Medulla oblongata (tissue), 1 donor: Measurements from ENCODE around the gene PTPRO.
A peak's percentile ranks its signal among the peaks of the same experiment; 100 is the strongest.

ENCODE experiments used
- DNase-seq: peaks from one replicate; pipeline ENCODE4 v3.0.0-alpha.2; 2015; ENCODE audit errors: extremely low spot score

The PTPRO gene

GRCh38 chr12:15350643-15351042 is 28.3 kb downstream of the PTPRO start:
- DNase-seq = peak; percentile 23

GRCh38 chr12:15355766-15356165 is 33.5 kb downstream of the PTPRO start:
- no peak for DNase-seq

GRCh38 chr12:15356951-15357364 is 34.6 kb downstream of the PTPRO start:
- no peak for DNase-seq

GRCh38 chr12:15364221-15365160 is 42.2 kb downstream of the PTPRO start:
- DNase-seq = no peak

GRCh38 chr12:15368812-15369211 is 46.5 kb downstream of the PTPRO start:
- DNase-seq = no peak

- DNase-seq = no peak
Measured at GRCh38 chr12:15372352-15372751, 50.0 kb downstream of the PTPRO start.

GRCh38 chr12:15387772-15388171 is 65.5 kb downstream of the PTPRO start:
- no peak for DNase-seq

GRCh38 chr12:15389561-15389960 is 67.3 kb downstream of the PTPRO start:
- DNase-seq = no peak

GRCh38 chr12:15393037-15393436 is 70.7 kb downstream of the PTPRO start:
- DNase-seq = no peak

- no peak for DNase-seq
Measured at GRCh38 chr12:15393995-15394394, 71.7 kb downstream of the PTPRO start.

GRCh38 chr12:15404485-15404884 is 82.2 kb downstream of the PTPRO start:
- no peak for DNase-seq

GRCh38 chr12:15405606-15406005 is 83.3 kb downstream of the PTPRO start:
- DNase-seq = no peak

GRCh38 chr12:15407025-15407424 is 84.7 kb downstream of the PTPRO start:
- DNase-seq = no peak

- DNase-seq = no peak
Measured at GRCh38 chr12:15411842-15412241, 89.5 kb downstream of the PTPRO start.

GRCh38 chr12:15417691-15418090 is 95.4 kb downstream of the PTPRO start:
- DNase-seq = no peak

GRCh38 chr12:15423629-15424028 is 101.3 kb downstream of the PTPRO start:
- DNase-seq = no peak

GRCh38 chr12:15427913-15428312 is 105.6 kb downstream of the PTPRO start:
- no peak for DNase-seq

- no peak for DNase-seq
Measured at GRCh38 chr12:15428632-15429031, 106.3 kb downstream of the PTPRO start.

GRCh38 chr12:15429262-15429661 is 107.0 kb downstream of the PTPRO start:
- DNase-seq = no peak

- no peak for DNase-seq
Measured at GRCh38 chr12:15435597-15435996, 113.3 kb downstream of the PTPRO start.

- no peak for DNase-seq
Measured at GRCh38 chr12:15439459-15439858, 117.2 kb downstream of the PTPRO start.

- DNase-seq = no peak
Measured at GRCh38 chr12:15443050-15443449, 120.7 kb downstream of the PTPRO start.

GRCh38 chr12:15443611-15444010 is 121.3 kb downstream of the PTPRO start:
- no peak for DNase-seq

- DNase-seq = no peak
Measured at GRCh38 chr12:15444523-15444922, 122.2 kb downstream of the PTPRO start.
